VCaP (cell line): ENCODE measurements around the gene DNMT1.

ENCODE experiments used
- H3K27ac ChIP-seq: fragments of 450-650 bp; 2 replicates; pipeline ENCODE4 v1.5.1; 2017
- TF ChIP-seq, protein P1 (sequence below): fragments of 450-650 bp; conservative IDR thresholded peaks from 2 replicates; pipeline ENCODE4 v1.5.1; 2017; ENCODE audit warnings: mild to moderate bottlenecking, moderate library complexity

DNMT1 gene

DNA sequence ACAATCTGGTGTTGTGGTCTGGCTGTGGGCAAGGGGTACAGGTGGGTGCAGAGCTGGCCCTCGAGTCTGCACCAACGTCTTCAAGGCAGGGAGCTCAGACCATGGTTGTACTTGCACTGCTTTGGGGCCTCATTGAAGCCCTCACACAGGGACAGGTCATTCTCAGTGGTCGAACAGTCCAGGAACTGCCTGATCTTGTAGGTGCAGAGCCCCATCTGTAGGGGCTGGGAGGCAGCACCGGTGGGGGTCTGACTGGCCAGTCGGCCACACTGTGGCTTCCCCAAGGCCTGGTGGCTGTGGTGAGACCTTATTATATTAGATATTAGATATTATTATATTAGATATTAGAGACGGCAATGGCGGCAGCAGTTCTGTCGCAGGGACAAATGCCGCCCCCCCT is 22.3 kb upstream of the DNMT1 start:
- TF ChIP-seq, protein P1, sequence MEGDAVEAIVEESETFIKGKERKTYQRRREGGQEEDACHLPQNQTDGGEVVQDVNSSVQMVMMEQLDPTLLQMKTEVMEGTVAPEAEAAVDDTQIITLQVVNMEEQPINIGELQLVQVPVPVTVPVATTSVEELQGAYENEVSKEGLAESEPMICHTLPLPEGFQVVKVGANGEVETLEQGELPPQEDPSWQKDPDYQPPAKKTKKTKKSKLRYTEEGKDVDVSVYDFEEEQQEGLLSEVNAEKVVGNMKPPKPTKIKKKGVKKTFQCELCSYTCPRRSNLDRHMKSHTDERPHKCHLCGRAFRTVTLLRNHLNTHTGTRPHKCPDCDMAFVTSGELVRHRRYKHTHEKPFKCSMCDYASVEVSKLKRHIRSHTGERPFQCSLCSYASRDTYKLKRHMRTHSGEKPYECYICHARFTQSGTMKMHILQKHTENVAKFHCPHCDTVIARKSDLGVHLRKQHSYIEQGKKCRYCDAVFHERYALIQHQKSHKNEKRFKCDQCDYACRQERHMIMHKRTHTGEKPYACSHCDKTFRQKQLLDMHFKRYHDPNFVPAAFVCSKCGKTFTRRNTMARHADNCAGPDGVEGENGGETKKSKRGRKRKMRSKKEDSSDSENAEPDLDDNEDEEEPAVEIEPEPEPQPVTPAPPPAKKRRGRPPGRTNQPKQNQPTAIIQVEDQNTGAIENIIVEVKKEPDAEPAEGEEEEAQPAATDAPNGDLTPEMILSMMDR, result no peak
- no peak overlapping the region for H3K27ac ChIP-seq

GRCh38 chr19:10214784-10215183 is 20.0 kb upstream of the DNMT1 start:
- TF ChIP-seq, protein P1, result no peak
- H3K27ac ChIP-seq, result no peak overlapping the region

DNA sequence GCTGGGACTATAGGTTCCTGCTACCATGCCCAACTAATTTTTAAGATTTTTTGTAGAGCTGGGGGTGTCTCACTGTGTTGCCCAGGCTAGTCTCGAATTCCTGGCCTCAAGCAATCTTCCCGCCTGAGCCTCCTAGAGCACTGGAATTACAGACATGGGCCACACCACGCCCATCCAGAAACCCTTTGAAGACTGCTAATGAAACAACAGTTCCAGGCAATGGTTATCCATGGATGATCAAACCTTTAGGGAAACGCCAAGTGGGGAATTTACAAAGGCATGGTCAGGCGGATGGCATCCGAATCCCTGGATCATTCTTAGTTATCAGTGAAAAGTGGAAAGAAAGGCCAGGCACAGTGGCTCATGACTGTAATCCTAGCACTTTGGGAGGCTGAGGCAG is 16.9 kb upstream of the DNMT1 start:
- TF ChIP-seq, protein P1, result no peak
- H3K27ac ChIP-seq, result no peak overlapping the region

DNA sequence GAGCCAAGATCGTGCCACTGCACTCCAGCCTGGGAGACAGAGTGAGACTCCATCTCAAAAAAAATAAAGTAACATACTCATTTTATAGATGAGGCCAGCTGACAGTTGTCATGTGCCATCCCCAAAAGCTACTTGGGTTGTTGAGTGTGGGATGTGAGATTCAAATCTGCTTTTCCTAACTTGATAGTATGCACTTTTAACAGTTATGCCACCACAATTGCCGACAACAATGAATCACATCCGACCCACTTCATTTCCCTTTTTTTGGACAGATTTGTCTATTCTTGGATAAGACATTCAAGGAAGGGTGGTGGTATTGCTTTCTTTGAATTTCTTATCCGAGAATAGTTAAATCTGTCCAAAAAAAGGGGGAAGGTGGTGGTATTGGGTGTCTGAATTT is 16.3 kb upstream of the DNMT1 start:
- H3K27ac ChIP-seq, result no peak overlapping the region
- TF ChIP-seq, protein P1, result no peak

DNA sequence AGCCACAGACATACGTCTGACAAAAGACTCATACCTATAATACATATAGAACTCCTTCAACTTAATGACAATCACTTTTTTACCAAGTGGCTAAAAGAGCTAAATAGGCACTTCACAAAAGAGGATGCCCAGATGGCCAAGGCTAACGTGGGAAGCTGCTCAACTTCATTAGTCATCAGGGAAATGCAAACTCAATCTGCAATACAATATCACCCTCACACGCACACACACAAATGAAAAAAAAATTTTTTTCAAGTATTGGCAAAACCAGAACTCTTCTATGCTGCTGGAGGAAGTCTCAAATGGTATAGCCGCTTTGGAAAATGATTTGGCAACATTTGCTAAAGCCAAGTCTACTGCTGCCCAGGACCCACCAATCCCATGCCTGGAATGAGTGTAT is 14.6 kb upstream of the DNMT1 start:
- TF ChIP-seq, protein P1, result no peak
- H3K27ac ChIP-seq, result no peak overlapping the region

- TF ChIP-seq, protein P1, result no peak
Measured at GRCh38 chr19:10207026-10207425, 12.3 kb upstream of the DNMT1 start.

DNA sequence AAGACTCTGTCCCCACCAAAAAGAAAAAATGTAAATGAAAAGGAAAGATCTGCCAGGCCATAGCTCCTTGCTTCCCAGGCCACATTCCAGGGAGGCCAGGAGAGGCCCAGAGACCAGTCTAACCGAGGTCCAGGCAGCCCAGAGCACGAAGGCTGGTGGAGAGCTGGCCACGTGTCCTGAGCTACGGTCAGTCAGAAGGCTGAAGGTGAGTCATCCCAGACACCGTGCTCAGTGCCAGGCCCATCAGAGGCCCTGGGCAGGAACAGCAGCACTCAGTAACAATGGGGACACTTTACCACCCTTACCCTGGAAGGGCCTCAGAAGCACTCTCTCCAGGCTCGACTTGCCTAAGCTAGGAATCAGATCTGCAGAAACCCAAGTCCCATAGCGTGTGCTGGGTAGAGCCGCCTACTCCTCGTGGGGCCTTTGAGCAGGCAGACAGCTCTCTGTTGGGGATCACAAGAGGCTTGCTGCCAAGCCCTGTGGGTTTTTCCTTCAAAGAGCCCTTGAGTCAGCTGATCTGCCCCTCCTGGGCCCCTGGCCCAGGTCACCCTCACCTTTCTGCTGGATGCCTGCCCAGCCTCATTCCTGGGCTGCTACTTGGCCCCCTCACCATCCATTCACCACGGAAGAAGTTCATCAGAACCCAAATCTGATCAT is 11.6 kb upstream of the DNMT1 start:
- TF ChIP-seq, protein P1, result no peak
- H3K27ac ChIP-seq, result no peak overlapping the region

More at GRCh38 chr19:10207026-10207425, 12.3 kb upstream of the DNMT1 start:
- H3K27ac ChIP-seq, result no peak overlapping the region
